Suprapubic skin (tissue), 2 donors: Measurements from ENCODE around the gene PLA2G4F.

Experiments used
- EP300 ChIP-seq: sonication (generic); formaldehyde crosslinking; IDR thresholded peaks from one replicate; pipeline ENCODE4 v1.6.1; 2017; ENCODE audit warnings: antibody characterized with exemption
- POLR2A ChIP-seq, 2 donors: fragments of 450-650 bp; IDR thresholded peaks; one replicate each; pipeline ENCODE4 v1.6.1; 2017; ENCODE audit warnings: antibody characterized with exemption in 2 of 2, mild to moderate bottlenecking in 2 of 2, moderate library complexity in 2 of 2

- TF ChIP-seq POLR2A (IDR thresholded peaks at IDR 0.05) (no peak), EP300 (no peak)
Observed at GRCh38 chr15:42163291-42163690, 6.9 kb upstream of the PLA2G4F start.
